K562 (cell line): ENCODE measurements around the gene NDUFS3. TPM values are rescaled to one million over a fixed set of nuclear protein-coding genes. Genes with fewer than 3 reads are reported as not detected.
A peak's percentile ranks its signal among the peaks of the same experiment; 100 is the strongest.

Experiments used
- AFF1 ChIP-seq, 2 experiments: fragments of 450-650 bp; IDR thresholded peaks; 2 replicates each; pipeline ENCODE4 v1.6.1; 2018; ENCODE audit warnings: mild to moderate bottlenecking in 2 of 2, low read depth in 1 of 2; ENCODE audit not compliant: partially characterized antibody in 2 of 2
- CHD1 ChIP-seq: fragments of 200-600 bp; sonication (generic); IDR thresholded peaks from one replicate; pipeline ENCODE4 v1.6.1; 2012; ENCODE audit warnings: mild to moderate bottlenecking, moderate library complexity, low read length, inconsistent platforms
- CTCF ChIP-seq, 3 experiments: IDR thresholded peaks in 2 of 3; conservative IDR thresholded peaks in 1 of 3; 2 replicates each; pipeline ENCODE4 v1.5.1; 2011 to 2012; ENCODE audit warnings: low read length in 3 of 3, mild to moderate bottlenecking in 3 of 3, control low read depth in 2 of 3, improper control_type of control experiment in 1 of 3, inconsistent platforms in 1 of 3, low read depth in 1 of 3, mixed read lengths in 1 of 3, moderate library complexity in 1 of 3; ENCODE audit not compliant: insufficient read depth in 2 of 3
- GABPA ChIP-seq: fragments of 200-800 bp; sonication (Bioruptor generic); conservative IDR thresholded peaks from 2 replicates; pipeline ENCODE4 v1.6.1; 2016; ENCODE audit warnings: low read depth, missing genetic modification characterization, missing compliant biosample characterization
- GTF2F1 ChIP-seq: IDR thresholded peaks from 2 replicates; pipeline ENCODE4 v1.6.1; 2011; ENCODE audit warnings: low read depth, low read length, improper control_type of control experiment
- HMG20B ChIP-seq: fragments of 250-450 bp; sonication (Bioruptor Pico); IDR thresholded peaks from 2 replicates; pipeline ENCODE4 v1.5.0; 2021; ENCODE audit warnings: mild to moderate bottlenecking
- HNRNPK ChIP-seq: fragments of 200-400 bp; formaldehyde crosslinking; IDR thresholded peaks from one replicate; pipeline ENCODE4 v1.6.1; 2018; ENCODE audit warnings: mild to moderate bottlenecking, low read depth, low read length; ENCODE audit not compliant: poor library complexity, severe bottlenecking
- KAT8 ChIP-seq: fragments of 450-650 bp; IDR thresholded peaks from 2 replicates; pipeline ENCODE4 v1.6.1; 2016; ENCODE audit warnings: low read depth, mild to moderate bottlenecking
- L3MBTL2 ChIP-seq: fragments of 450-650 bp; IDR thresholded peaks from 2 replicates; pipeline ENCODE4 v1.6.1; 2016; ENCODE audit warnings: mild to moderate bottlenecking, moderate library complexity
- MAFK ChIP-seq: IDR thresholded peaks from 2 replicates; pipeline ENCODE4 v1.6.1; 2011; ENCODE audit warnings: low read length, improper control_type of control experiment
- PATZ1 ChIP-seq: fragments of 250-450 bp; sonication (Bioruptor Pico); IDR thresholded peaks from 2 replicates; pipeline ENCODE4 v1.5.0; 2020; ENCODE audit warnings: mild to moderate bottlenecking, borderline replicate concordance
- SIN3A ChIP-seq, 2 experiments: fragments of 150-350 bp in 1 of 2; IDR thresholded peaks; 2 replicates each; pipeline ENCODE4 v1.6.1; 2011 to 2016; ENCODE audit warnings: borderline replicate concordance in 2 of 2, low read depth in 2 of 2, low read length in 2 of 2, mild to moderate bottlenecking in 2 of 2, moderate library complexity in 2 of 2; ENCODE audit not compliant: control insufficient read depth in 1 of 2
- ZBED1 ChIP-seq: IDR thresholded peaks from 2 replicates; pipeline ENCODE4 v1.6.1; 2014
- ZNF717 ChIP-seq: fragments of 250-450 bp; sonication (Bioruptor Pico); IDR thresholded peaks from 2 replicates; pipeline ENCODE4 v1.5.0; 2021
- ZNF76 ChIP-seq: fragments of 250-450 bp; sonication (Bioruptor Pico); IDR thresholded peaks from 2 replicates; pipeline ENCODE4 v1.4.0; 2020; ENCODE audit warnings: mild to moderate bottlenecking, moderate library complexity, borderline replicate concordance
- polyA plus RNA-seq, 8 experiments: library from polyadenylated mRNA; depleted of rRNA in 4 of 8; stranded (reverse) in 5 of 8; unstranded in 3 of 8; fragments of >200 nt; fragmentation: Nextera tagmentation in 2 of 8; fragmentation: Illumina TruSeq in 1 of 8; extraction: Ambion mirVana in 2 of 8; extraction: Trizol in 1 of 8; gene quantifications; 2 replicates each; pipeline versions ENCODE4 v1.2.1 to v1.2.3, GENCODE V29; 2011 to 2014; ENCODE audit warnings: inconsistent platforms in 1 of 8, missing spikeins in 1 of 8
- total RNA-seq, 7 experiments: library from RNA; depleted of rRNA in 6 of 7; stranded (reverse); fragments of >200 nt in 6 of 7; fragmentation: Illumina TruSeq in 2 of 7; extraction: Trizol in 2 of 7; gene quantifications; 2 replicates each; pipeline versions ENCODE4 v1.2.1 to v1.2.3, GENCODE V29; 2011 to 2021; ENCODE audit warnings: low replicate concordance in 1 of 7

NDUFS3 gene
- total and polyA plus RNA-seq, 9 of the 15 experiments (the other 6 are each of a cell fraction or from before 2014, with no cell fraction given) = 38.7 to 341 (median 194) TPM

- TF ChIP-seq GTF2F1 (peak; percentile 87), PATZ1 (CRISPR knock-in tag) (no peak), ZNF76 (CRISPR knock-in tag) (no peak), ZBED1 (peak; percentile 79), SIN3A (IDR thresholded peaks at IDR 0.05; ENCODE audit: borderline replicate concordance in 2 of 2, control insufficient read depth in 1 of 2, low read depth in 2 of 2, low read length in 2 of 2) (peak; percentile 77 to 91; a peak in 3 of 4 replicates), L3MBTL2 (peak; percentile 5; the same call in 1 of the 2 replicates), HMG20B (CRISPR knock-in tag) (no peak), CTCF (IDR thresholded peaks at IDR 0.05 in 2 of 3, conservative IDR thresholded peaks at IDR 0.05 in 1 of 3; ENCODE audit: insufficient read depth in 2 of 3, low read depth in 1 of 3, low read length in 3 of 3) (peak in 1 of 3 experiments; percentile 8; a peak in 1 of 6 replicates), ZNF717 (CRISPR knock-in tag) (no peak), HNRNPK (no peak), GABPA (tag) (peak; percentile 100), CHD1 (peak; percentile 79), MAFK (no peak), AFF1 (IDR thresholded peaks at IDR 0.05; ENCODE audit: low read depth in 1 of 2, partially characterized antibody in 2 of 2) (peak; percentile 65 to 96), KAT8 (peak; percentile 71)
These were observed at the start of gene NDUFS3, which contains the start of gene KBTBD4 (continued) for GRCh38 chr11:47578524-47579494.
